IMR-90 (cell line): Measurements from ENCODE around the gene CEP57L1. TPM values are rescaled to one million over a fixed set of nuclear protein-coding genes. Genes with fewer than 3 reads are reported as not detected.

Source experiments
- ATAC-seq: fragments of 200-7000 bp; cut with Tn5 transposase; 2 replicates; pipeline ENCODE4 v1.9.1; 2020; ENCODE audit warnings: low read depth, mild to moderate bottlenecking, moderate library complexity
- BruUV-seq: library from RNA; stranded (reverse); fragments of 400-500 nt; replicated peaks from 2 replicates; lab custom pipeline; 2021; lab: Mats Ljungman, UMichigan
- CTCF ChIA-PET: fragments of 300-600 bp; formaldehyde crosslinking; extraction: SDS; loops from one replicate; lab custom pipeline; 2021; ENCODE audit warnings: antibody characterized with exemption; lab: Yijun Ruan, JAX
- POLR2A ChIA-PET: fragments of 300-600 bp; sonication (Branson Sonifier 250); formaldehyde crosslinking; loops from one replicate; lab custom pipeline; 2022; ENCODE audit warnings: antibody characterized with exemption; ENCODE audit not compliant: unreplicated experiment; lab: Charles Lee
- DNase-seq: peaks from one replicate; pipeline ENCODE4 v3.0.0; 2013
- H2AFZ ChIP-seq: replicated peaks from 2 replicates; pipeline ENCODE3; 2013; ENCODE audit warnings: low read length, mild to moderate bottlenecking; ENCODE audit not compliant: poor library complexity
- H2AK5ac ChIP-seq: 2 replicates; pipeline ENCODE4 v1.6.1; 2013; ENCODE audit warnings: low read depth, low read length, inconsistent platforms
- H2AK9ac ChIP-seq: replicated peaks from 2 replicates; pipeline ENCODE3; 2013; ENCODE audit warnings: mild to moderate bottlenecking, low read depth, low read length, moderate library complexity; ENCODE audit not compliant: poor library complexity
- H2BK120ac ChIP-seq: 2 replicates; pipeline ENCODE4 v1.6.1; 2013; ENCODE audit warnings: low read depth, low read length, inconsistent platforms
- H2BK15ac ChIP-seq: 3 replicates; pipeline ENCODE4 v1.6.1; 2013; ENCODE audit warnings: low read depth, low read length, inconsistent platforms
- H2BK20ac ChIP-seq: 2 replicates; pipeline ENCODE4 v1.6.1; 2013; ENCODE audit warnings: low read depth, mild to moderate bottlenecking, inconsistent platforms, low read length, moderate library complexity
- H2BK5ac ChIP-seq: 2 replicates; pipeline ENCODE4 v1.6.1; 2013; ENCODE audit warnings: mild to moderate bottlenecking, low read depth, low read length, inconsistent platforms; ENCODE audit not compliant: poor library complexity, severe bottlenecking
- H3K14ac ChIP-seq: replicated peaks from 2 replicates; pipeline ENCODE4 v1.6.1; 2013; ENCODE audit warnings: low read depth, low read length, inconsistent platforms
- H3K18ac ChIP-seq: 2 replicates; pipeline ENCODE4 v1.6.1; 2013; ENCODE audit warnings: low read depth, low read length, control low read depth
- H3K23ac ChIP-seq: 2 replicates; pipeline ENCODE4 v1.6.1; 2013; ENCODE audit warnings: low read depth, low read length, inconsistent platforms
- H3K27ac ChIP-seq: 2 replicates; pipeline ENCODE4 v1.5.1; 2013; ENCODE audit warnings: mild to moderate bottlenecking, control low read depth, low read length; ENCODE audit not compliant: insufficient read depth
- H3K27me3 ChIP-seq: 2 replicates; pipeline ENCODE4 v1.6.1; 2013; ENCODE audit warnings: low read length; ENCODE audit not compliant: control insufficient read depth, insufficient read depth
- H3K36me3 ChIP-seq: 2 replicates; pipeline ENCODE4 v1.6.1; 2013; ENCODE audit warnings: low read length, mixed read lengths; ENCODE audit not compliant: control insufficient read depth, insufficient read depth
- H3K4ac ChIP-seq: 2 replicates; pipeline ENCODE4 v1.6.1; 2013; ENCODE audit warnings: low read depth, low read length, inconsistent platforms
- H3K4me1 ChIP-seq: 2 replicates; pipeline ENCODE4 v1.6.1; 2013; ENCODE audit warnings: low read length, mixed read lengths; ENCODE audit not compliant: control insufficient read depth, insufficient read depth
- H3K4me2 ChIP-seq: 2 replicates; pipeline ENCODE4 v1.6.1; 2013; ENCODE audit warnings: low read depth, mild to moderate bottlenecking, control low read depth, low read length, moderate library complexity
- H3K4me3 ChIP-seq: 2 replicates; pipeline ENCODE4 v1.5.1; 2013; ENCODE audit warnings: low read depth, mild to moderate bottlenecking, control low read depth, low read length, moderate library complexity; ENCODE audit not compliant: insufficient read depth
- H3K56ac ChIP-seq: 2 replicates; pipeline ENCODE4 v1.6.1; 2013; ENCODE audit warnings: low read length, inconsistent platforms; ENCODE audit not compliant: insufficient read depth; ENCODE audit errors: extremely low read depth
- H3K79me1 ChIP-seq, 2 experiments: 2 replicates each; pipeline ENCODE4 v1.6.1; 2013; ENCODE audit warnings: low read length in 2 of 2, inconsistent platforms in 1 of 2, low read depth in 1 of 2
- H3K9ac ChIP-seq: 2 replicates; pipeline ENCODE4 v1.6.1; 2013; ENCODE audit warnings: low read depth, low read length, control low read depth
- H3K9me1 ChIP-seq: 2 replicates; pipeline ENCODE4 v1.6.1; 2013; ENCODE audit warnings: low read length, inconsistent platforms; ENCODE audit not compliant: insufficient read depth
- H3K9me3 ChIP-seq: 2 replicates; pipeline ENCODE4 v1.6.1; 2013; ENCODE audit warnings: low read length; ENCODE audit not compliant: control insufficient read depth, insufficient read depth
- H4K20me1 ChIP-seq: 2 replicates; pipeline ENCODE4 v1.6.1; 2013; ENCODE audit warnings: low read length, inconsistent platforms; ENCODE audit not compliant: insufficient read depth
- H4K5ac ChIP-seq: 2 replicates; pipeline ENCODE4 v1.6.1; 2013; ENCODE audit warnings: mild to moderate bottlenecking, low read depth, low read length, control low read depth
- H4K8ac ChIP-seq, 2 experiments: 2 replicates each; pipeline ENCODE4 v1.6.1; 2013; ENCODE audit warnings: low read depth in 2 of 2, low read length in 2 of 2, control low read depth in 1 of 2, inconsistent platforms in 1 of 2
- H4K91ac ChIP-seq: 2 replicates; pipeline ENCODE4 v1.6.1; 2013; ENCODE audit warnings: low read depth, low read length, inconsistent platforms; ENCODE audit not compliant: insufficient read depth
- BHLHE40 ChIP-seq: fragments of 150-350 bp; IDR thresholded peaks from 2 replicates; pipeline ENCODE4 v1.6.1; 2016; ENCODE audit warnings: mild to moderate bottlenecking, low read depth, low read length
- CEBPB ChIP-seq: IDR thresholded peaks from 2 replicates; pipeline ENCODE4 v1.6.1; 2012; ENCODE audit warnings: low read depth, low read length, improper control_type of control experiment
- FOS ChIP-seq: fragments of 150-350 bp; IDR thresholded peaks from 2 replicates; pipeline ENCODE4 v1.6.1; 2016; ENCODE audit warnings: low read depth, low read length
- MAZ ChIP-seq: IDR thresholded peaks from 2 replicates; pipeline ENCODE4 v1.6.1; 2012; ENCODE audit warnings: low read depth, mild to moderate bottlenecking, low read length, improper control_type of control experiment, moderate library complexity, borderline replicate concordance
- NFE2L2 ChIP-seq: fragments of 150-350 bp; IDR thresholded peaks from 2 replicates; pipeline ENCODE4 v1.6.1; 2016; ENCODE audit warnings: low read depth, mild to moderate bottlenecking, low read length
- RFX5 ChIP-seq: IDR thresholded peaks from 2 replicates; pipeline ENCODE4 v1.8.0; 2012; ENCODE audit warnings: low read depth, mild to moderate bottlenecking, low read length, moderate library complexity
- WGBS, 2 experiments: methylation state at CpG; one replicate each; pipeline versions ENCODE4 v1.1.5 to v1.1.7; 2013; ENCODE audit warnings: missing lambda C conversion rate in 2 of 2; ENCODE audit not compliant: insufficient read length in 1 of 2; ENCODE audit errors: extremely low coverage in 2 of 2; 5-methylcytosine and 5-hydroxymethylcytosine counted together
- dilution Hi-C: fragments of 300-500 bp; cut with HindIII; formaldehyde crosslinking; loops from one replicate; pipeline ENCODE4 v1.14.3; 2018; ENCODE audit warnings: low sequenced_read_pairs; ENCODE audit not compliant: unreplicated experiment
- in situ Hi-C: fragments of 300-500 bp; cut with MboI; formaldehyde crosslinking; loops from 3 replicates; pipeline ENCODE4 v1.14.3; 2019; ENCODE audit warnings: low sequenced_read_pairs, inconsistent platforms, mixed read lengths
- intact Hi-C: fragments of 100-400 bp; cut with micrococcal nuclease; formaldehyde crosslinking; loops from 2 replicates; pipeline ENCODE4 v1.10.0; 2022
- polyA plus RNA-seq, 3 experiments: library from polyadenylated mRNA; depleted of rRNA; stranded (reverse); fragments of >200 nt; gene quantifications; 2 replicates each; pipeline ENCODE4 v1.2.3, GENCODE V29; 2012; ENCODE audit warnings: low replicate concordance in 1 of 3
- total RNA-seq: library from RNA; depleted of rRNA; stranded (reverse); fragments of >200 nt; gene quantifications from 2 replicates; pipeline ENCODE4 v1.2.3, GENCODE V29; 2012
- TF ChIP-seq, protein P1 (sequence below): conservative IDR thresholded peaks from 2 replicates; pipeline ENCODE4 v1.5.1; 2012; ENCODE audit warnings: mild to moderate bottlenecking, low read depth, low read length, improper control_type of control experiment

Gene CEP57L1
- total and polyA plus RNA-seq, 2 of the 4 experiments (the other 2 are of a cell fraction): 10.3 to 21.9 TPM

DNA sequence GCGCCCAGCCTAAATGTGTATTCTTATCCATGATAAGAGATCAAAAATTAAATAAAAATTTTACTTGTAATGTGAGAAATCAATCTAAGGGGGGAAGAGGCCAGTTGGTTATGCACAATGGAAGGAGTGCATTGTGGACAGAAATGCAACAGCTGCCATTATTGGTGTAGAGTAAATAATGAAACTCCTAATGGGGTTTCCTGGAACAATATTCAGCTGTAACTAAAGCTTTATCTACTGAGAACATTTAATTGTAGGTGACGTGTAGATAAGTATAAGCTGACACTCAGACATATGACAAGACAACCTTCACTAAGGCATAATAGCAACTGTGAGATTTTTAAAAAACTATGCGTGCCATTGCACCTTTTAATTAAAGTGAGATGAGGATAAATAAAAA, 71.4 kb downstream of the CEP57L1 start:
- in situ Hi-C loops: no loop called here
- no peak overlapping the region for H3K9ac ChIP-seq
- H2AFZ ChIP-seq: no peak overlapping the region
- no peak overlapping the region for H3K14ac ChIP-seq
- no peak overlapping the region for H2BK120ac ChIP-seq
- CTCF ChIA-PET: no interaction called here
- no peak overlapping the region for H3K27ac ChIP-seq
- no peak overlapping the region for H3K4me2 ChIP-seq
- H2BK15ac ChIP-seq: no peak overlapping the region
- H3K36me3 ChIP-seq: no peaks in the 10 kb centered on the region
- H4K20me1 ChIP-seq: no peaks in the 10 kb centered on the region
- WGBS, 2 experiments: no CpG with 5 or more reads among the region's 3 CpGs
- no peaks in the 10 kb centered on the region for H3K4me1 ChIP-seq
- no peak overlapping the region for H4K8ac ChIP-seq
- H2AK5ac ChIP-seq: no peak overlapping the region
- dilution Hi-C loops: no loop called here
- BruUV-seq: no TSS peak
- POLR2A ChIA-PET: no interaction called here
- no peak for ATAC-seq
- H3K18ac ChIP-seq: no peak overlapping the region
- no peaks in the 10 kb centered on the region for H3K79me1 ChIP-seq
- DNase-seq: no peak
- TF ChIP-seq FOS (no peak), NFE2L2 (no peak), MAZ (no peak), BHLHE40 (no peak), CEBPB (no peak), RFX5 (no peak)
- TF ChIP-seq, protein P1, sequence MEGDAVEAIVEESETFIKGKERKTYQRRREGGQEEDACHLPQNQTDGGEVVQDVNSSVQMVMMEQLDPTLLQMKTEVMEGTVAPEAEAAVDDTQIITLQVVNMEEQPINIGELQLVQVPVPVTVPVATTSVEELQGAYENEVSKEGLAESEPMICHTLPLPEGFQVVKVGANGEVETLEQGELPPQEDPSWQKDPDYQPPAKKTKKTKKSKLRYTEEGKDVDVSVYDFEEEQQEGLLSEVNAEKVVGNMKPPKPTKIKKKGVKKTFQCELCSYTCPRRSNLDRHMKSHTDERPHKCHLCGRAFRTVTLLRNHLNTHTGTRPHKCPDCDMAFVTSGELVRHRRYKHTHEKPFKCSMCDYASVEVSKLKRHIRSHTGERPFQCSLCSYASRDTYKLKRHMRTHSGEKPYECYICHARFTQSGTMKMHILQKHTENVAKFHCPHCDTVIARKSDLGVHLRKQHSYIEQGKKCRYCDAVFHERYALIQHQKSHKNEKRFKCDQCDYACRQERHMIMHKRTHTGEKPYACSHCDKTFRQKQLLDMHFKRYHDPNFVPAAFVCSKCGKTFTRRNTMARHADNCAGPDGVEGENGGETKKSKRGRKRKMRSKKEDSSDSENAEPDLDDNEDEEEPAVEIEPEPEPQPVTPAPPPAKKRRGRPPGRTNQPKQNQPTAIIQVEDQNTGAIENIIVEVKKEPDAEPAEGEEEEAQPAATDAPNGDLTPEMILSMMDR: no peak
- no peak overlapping the region for H4K5ac ChIP-seq
- no peak overlapping the region for H2AK9ac ChIP-seq
- no peak overlapping the region for H3K23ac ChIP-seq
- no peak overlapping the region for H4K91ac ChIP-seq
- no peaks in the 10 kb centered on the region for H3K9me3 ChIP-seq
- H3K4me3 ChIP-seq: no peak overlapping the region
- no peak overlapping the region for H3K4ac ChIP-seq
- H3K9me1 ChIP-seq: peaks cover 4% of the 10 kb centered on the region; the same call in 1 of the 2 replicates
- no peak overlapping the region for H2BK20ac ChIP-seq
- no peak overlapping the region for H3K56ac ChIP-seq
- H3K27me3 ChIP-seq: no peaks in the 10 kb centered on the region
- intact Hi-C loops: no loop called here
- H2BK5ac ChIP-seq: no peak overlapping the region
